GM18909 (cell line): ENCODE data around the gene SIRT6.
"Not testable (repeated sequence)": the region's sequence is repeated elsewhere in the genome, so short reads cannot be mapped to it uniquely, and the experiment has no call there.

Experiments
- ATAC-seq: cut with Tn5 transposase; IDR thresholded peaks from one replicate; pipeline ENCODE4 v1.9.1; 2021; ENCODE audit warnings: mild to moderate bottlenecking; ENCODE audit not compliant: unreplicated experiment, poor library complexity

Gene SIRT6

DNA sequence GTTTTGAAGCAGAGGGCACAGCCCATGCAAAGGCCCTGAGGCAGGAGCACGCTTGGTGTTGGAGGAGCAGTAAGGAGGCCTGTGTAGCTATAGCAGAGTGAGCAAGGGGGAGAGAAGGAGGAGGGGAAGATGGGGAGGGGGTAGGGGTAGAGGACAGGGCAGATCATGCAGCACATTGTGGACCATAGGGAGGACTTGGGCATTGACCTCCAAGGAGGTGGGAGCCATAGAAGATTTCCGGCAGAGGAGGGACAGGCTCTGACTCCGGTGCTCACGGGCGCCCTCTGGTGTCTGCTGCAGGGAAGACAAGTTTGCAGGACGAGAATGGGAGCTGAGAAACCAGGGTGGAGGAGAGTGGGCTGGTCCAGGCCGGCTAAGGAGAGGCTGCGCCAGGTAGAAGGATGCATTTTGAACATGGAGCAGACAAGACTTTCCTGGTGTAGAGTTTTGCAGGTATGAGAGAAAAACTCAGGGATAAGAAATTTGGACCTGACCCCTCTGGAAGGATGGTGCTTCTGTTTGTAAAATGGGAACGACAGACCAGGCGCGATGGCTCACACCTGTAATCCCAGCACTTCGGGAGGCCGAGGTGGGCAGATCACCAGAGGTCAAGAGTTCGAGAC is 42.6 kb downstream of the SIRT6 start:
- ATAC-seq = no peak

- no peak for ATAC-seq
These were observed 43.9 kb downstream of the SIRT6 start for GRCh38 chr19:4138445-4138844.

DNA sequence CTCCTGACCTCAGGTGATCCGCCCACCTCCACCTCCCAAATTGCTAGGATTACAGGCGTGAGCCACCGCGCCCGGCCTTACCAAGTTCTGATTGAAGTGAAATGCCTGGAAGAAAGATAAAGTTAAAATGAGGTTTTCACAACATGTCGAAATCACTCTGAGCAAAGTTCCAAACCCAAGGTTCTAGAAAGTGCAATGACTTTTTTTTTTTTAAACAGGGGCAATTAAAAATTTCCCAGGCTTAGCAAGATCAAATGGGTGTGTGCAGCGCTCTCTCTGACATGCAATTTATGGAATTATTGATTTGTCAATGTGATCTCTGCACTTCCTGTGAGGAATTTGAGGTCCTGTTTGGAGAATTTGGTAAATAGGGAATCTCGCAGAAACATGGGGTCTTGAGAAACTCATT is 45.7 kb downstream of the SIRT6 start:
- no peak for ATAC-seq

DNA sequence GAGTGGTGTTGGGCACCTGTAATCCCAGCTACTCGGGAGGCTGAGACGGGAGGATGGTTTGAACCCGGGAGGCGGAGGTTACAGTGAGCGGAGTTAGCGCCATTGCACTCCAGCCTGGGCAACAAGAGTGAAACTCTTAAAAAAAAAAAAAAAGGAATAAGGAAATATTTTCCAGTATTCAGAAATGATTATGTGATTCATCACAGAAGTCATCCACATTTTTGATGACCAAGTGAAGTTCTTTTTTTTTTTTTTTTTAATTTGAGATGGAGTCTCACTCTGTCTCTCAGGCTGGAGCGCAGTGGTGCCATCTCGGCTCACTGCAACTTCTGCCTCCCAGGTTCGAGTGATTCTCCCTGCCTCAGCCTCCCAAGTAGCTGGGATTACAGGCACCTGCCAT is 47.0 kb downstream of the SIRT6 start:
- not testable (repeated sequence) for ATAC-seq

GRCh38 chr19:4134351-4134750 is 48.0 kb downstream of the SIRT6 start:
- no peak for ATAC-seq

- ATAC-seq = no peak
These were observed 51.5 kb downstream of the SIRT6 start for GRCh38 chr19:4130744-4131438.

- not testable (repeated sequence) for ATAC-seq
These were observed 53.3 kb downstream of the SIRT6 start for GRCh38 chr19:4129050-4129449.

DNA sequence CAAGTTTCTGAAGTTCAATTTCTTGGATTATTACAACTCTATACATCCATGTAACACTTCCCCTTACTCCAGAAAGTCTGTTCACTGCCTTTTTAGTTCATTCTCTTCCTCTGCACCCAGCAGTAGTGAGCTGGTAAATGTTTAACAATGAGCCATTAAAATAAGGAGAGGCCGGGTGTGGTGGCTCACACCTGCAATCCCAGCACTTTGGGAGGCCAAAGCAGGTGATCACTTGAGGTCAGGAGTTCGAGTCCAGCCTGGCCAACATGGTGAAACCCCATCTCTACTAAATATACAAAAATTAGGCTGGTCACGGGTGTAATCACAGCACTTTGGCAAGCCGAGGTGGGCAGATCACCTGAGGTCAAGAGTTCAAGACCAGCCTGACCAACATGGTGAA is 55.0 kb downstream of the SIRT6 start:
- not testable (repeated sequence) for ATAC-seq

DNA sequence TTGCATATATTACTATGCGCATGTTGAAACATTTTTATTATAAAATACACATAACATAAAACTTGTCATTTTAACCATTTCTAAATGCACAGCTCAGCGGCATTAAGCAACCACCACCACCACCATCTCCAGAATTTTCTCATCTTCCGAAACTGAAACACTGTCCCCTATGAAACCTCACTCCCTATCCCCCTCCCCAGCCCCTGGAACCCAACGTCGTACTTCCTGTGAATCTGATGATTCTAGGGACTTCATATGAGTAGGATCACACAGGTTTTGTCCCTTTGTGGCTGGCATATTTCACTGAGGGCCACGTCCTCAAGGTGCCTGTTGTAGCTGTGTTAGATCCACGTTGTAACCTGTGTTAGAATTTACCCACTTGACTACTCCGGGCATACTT is 57.7 kb downstream of the SIRT6 start:
- ATAC-seq = no peak
